GM21717 (cell line): Measurements from ENCODE around the gene CCDC159.
"Not testable (repeated sequence)": the region's sequence is repeated elsewhere in the genome, so short reads cannot be mapped to it uniquely, and the experiment has no call there.

Source experiments
- ATAC-seq: cut with Tn5 transposase; IDR thresholded peaks from one replicate; pipeline ENCODE4 v1.9.1; 2021; ENCODE audit warnings: mild to moderate bottlenecking, moderate library complexity; ENCODE audit not compliant: unreplicated experiment

The CCDC159 gene

DNA sequence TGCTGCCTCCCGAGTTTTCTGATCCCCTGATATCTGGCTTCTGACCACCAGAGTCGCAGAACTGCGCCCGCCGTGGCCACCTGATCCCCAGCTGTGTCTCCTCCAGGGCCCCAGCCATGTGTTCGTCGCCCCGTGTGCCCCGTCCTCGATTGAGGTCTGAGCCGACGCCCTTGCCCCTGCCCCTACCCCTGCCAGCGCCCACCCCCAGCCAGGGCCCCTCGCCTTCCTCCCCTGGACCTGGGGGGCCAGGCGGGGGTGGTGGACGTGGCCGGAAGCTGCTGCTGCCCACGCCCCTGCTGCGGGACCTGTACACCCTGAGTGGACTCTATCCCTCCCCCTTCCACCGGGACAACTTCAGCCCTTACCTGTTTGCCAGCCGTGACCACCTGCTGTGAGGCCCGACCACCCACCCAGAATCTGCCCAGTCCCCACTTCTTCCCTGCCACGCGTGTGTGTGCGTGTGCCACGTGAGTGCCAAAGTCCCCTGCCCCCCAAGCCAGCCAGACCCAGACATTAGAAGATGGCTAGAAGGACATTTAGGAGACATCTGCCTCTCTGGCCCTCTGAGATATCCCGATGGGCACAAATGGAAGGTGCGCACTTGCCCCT lies 18.1 kb downstream of the CCDC159 start:
- ATAC-seq, result no peak

DNA sequence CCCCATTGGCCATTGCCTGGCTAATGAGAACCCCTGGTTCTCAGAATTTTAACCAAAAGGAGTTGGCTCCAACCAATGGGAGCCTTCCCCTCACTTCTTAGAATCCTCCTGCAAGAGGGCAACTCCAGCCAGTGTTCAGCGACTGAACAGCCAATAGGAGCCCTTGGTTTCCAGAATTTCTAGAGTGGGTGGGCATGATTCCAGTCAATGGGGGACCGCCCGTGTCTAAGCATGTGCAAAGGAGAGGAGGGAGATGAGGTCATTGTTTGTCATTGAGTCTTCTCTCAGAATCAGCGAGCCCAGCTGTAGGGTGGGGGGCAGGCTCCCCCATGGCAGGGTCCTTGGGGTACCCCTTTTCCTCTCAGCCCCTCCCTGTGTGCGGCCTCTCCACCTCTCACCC lies 18.6 kb downstream of the CCDC159 start:
- no peak for ATAC-seq

DNA sequence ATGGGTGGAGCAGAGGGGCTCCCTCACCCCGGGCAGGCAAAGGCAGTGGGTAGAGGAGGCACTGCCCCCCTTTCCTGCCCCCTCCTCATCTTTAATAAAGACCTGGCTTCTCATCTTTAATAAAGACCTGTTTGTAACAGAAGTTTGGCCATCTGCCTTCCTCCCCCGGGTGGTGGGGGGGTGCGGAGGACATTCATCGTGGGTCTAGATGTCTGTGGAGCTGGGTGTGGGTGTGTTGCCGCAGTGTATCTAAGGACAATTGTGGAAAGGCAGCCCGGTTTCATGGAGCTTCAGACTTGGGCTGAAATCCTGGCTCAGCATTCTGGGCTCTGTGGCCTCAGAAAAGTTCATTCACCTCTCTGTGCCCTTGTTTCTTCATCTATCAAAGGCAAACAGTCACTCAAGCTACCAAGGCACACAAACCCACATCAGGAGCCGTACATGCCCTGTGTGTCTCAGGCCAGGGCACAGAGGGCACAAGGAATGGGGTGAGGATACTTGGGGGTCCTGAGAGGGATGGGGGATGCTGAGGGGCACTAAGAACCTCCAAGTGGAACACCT lies 19.3 kb downstream of the CCDC159 start:
- ATAC-seq, result no peak

DNA sequence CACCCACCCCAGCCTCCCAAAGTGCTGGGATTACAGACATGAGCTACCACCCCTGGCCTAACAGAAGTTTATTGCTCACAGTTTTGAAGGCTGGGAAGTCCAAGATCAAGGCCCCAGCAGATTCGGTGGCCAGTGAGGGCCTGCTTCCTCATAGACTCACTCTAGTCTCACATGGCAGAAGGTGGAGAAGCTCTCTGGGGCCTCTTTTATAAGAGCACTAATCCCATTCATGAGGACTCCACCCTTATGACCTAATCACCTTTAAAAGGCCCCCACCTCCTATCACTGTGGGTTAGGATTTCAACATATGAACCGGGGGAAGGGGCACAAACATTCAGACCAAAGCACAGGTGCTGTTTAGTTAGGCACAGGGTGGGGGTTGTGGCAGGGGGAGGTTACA lies 21.2 kb downstream of the CCDC159 start:
- no peak for ATAC-seq

DNA sequence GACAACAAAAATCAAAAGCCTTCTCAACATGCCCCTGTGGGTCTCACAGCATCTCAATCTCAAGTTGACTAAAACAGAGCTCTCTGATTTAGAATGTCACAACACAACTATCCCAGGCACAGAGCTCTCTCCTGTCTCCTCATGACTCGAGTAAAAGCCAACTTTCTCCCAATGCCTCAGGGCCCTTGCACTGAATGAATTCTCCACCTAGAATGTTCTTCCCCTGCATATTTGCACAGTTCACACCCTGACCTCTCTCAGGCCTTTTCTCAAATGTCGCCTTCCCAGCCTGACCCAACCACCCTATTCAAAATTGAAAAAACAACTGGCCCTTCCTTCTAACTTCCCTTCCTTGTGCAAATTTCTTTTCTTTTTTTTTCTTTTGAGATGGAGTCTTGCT lies 24.4 kb downstream of the CCDC159 start:
- ATAC-seq, result no peak

- no peak for ATAC-seq
Measured at GRCh38 chr19:11373166-11373884, 27.0 kb downstream of the CCDC159 start.

DNA sequence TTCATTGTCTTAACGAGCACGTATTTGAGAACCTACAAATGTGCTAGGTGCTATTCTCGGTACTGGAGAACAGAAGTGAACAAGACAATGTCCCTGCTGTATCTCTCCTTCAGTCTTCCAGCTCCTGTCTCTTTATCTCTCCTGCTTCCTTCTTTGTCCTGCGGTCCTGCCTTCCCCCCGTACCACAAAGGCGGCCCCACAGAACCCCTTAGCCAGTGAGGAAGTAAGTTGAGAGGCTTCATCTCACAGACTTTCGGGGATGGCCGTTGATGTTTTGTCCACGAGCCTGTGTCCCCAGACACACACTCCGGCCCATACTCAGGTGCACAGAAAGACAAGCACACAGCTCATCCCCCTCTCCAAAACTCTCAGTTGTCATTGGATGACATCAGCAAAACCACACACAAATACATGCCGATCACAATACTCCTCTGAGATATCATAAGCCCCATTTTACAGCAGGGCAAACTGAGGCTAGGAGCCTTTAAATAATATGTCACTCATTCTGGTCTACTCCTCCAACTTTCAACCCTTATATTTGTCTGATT lies 27.6 kb downstream of the CCDC159 start:
- ATAC-seq, result no peak

- peak; percentile 77 for ATAC-seq
Measured at GRCh38 chr19:11374433-11375142, 28.3 kb downstream of the CCDC159 start, which contains the start of gene SWSAP1. TSS of gene SWSAP1 (plus strand) at chr19:11374666. CDS start at chr19:11374681, 15 bp downstream.

GRCh38 chr19:11375143-11375948 lies 29.0 kb downstream of the CCDC159 start:
- no peak for ATAC-seq

GRCh38 chr19:11377237-11377636 lies 30.9 kb downstream of the CCDC159 start:
- ATAC-seq, result no peak

DNA sequence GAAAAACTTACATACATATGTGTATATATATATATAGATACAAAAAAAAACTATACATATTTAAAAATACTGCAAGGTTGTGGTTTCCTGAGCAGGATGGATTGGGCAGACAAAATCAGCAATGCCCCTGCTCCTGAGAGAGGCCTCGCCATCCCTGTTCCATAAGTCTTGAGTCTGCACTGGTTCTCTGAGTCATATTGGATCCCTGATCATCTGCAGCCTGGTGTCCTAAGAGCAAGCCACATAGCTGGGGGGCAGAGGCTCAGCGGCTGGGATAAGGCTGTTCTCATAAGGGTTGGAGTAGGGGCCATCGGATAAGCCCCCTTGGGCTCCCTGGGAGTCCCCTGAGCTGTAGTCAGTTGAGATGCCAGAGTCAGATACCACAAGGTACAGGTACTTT lies 31.4 kb downstream of the CCDC159 start:
- ATAC-seq, result no peak

GRCh38 chr19:11378319-11379189 lies 32.2 kb downstream of the CCDC159 start:
- no peak for ATAC-seq

DNA sequence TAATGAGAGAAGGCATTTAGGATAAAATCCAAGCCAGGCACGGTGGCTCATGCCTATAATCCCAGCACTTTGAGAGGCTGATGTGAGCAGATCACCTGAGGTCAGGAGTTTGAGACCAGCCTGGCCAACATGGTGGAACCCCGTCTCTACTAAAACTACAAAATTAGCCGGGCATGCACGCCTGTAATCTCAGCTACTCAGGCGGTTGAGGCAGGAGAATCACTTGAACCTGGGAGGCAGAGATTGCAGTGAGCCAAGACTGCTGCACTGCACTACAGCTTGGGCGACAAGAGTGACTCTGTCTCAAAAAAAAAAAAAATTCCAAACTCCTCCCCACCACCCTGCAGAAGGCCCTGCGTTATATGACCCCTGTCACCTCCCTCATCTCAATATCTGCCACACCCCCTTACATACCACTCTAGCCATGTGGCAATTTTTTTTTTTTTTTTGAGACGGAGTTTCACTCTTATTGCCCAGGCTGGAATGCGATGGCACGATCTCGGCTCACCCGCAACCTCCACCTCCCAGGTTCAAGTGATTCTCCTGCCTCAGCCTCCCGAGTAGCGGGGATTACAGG lies 33.0 kb downstream of the CCDC159 start:
- not testable (repeated sequence) for ATAC-seq

- ATAC-seq, result no peak
Measured at GRCh38 chr19:11379857-11380350, 33.6 kb downstream of the CCDC159 start.

- peak; percentile 64 for ATAC-seq
Measured at GRCh38 chr19:11380653-11381537, 34.6 kb downstream of the CCDC159 start.

- ATAC-seq, result no peak
Measured at GRCh38 chr19:11382898-11383705, 36.8 kb downstream of the CCDC159 start.

DNA sequence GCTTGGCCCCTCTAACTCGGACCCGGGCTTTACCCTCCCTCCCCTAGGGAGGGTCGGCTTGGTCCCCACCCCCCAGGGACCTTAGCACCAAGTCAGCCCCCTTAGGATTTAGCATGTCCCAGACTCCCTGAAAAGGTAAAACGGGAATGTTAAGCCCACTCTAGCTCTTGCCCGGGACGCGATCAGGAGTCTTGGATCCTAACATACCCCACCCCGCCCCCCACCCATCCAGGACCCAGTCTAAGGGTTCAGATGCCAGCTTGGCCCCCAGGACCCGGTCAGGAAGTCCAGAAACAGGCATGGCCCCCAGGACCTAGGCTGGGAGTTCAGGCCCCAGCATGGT lies 37.4 kb downstream of the CCDC159 start:
- ATAC-seq, result no peak
